ENCODE results near the gene SURF1.

DNA sequence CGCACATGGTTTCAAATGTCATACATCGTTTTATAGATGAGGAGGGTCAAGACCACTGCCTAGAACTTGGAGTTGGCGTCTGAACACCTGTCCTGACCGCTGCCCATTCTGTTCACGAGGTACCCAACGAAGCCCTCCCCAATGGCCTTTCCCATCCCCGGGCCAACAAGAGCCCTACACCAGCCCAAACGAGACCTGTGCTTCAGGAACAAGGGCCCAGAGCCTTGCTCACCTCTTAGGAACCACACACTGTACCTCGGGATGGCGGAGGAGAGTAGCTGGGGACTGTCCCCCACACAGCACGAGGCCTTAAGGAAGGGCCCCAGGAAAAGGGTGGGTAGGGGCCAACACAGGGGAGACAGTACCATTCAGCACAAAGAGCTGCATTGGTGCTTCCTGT lies 23.3 kb downstream of the SURF1 start:
- TF ChIP-seq, protein P1, sequence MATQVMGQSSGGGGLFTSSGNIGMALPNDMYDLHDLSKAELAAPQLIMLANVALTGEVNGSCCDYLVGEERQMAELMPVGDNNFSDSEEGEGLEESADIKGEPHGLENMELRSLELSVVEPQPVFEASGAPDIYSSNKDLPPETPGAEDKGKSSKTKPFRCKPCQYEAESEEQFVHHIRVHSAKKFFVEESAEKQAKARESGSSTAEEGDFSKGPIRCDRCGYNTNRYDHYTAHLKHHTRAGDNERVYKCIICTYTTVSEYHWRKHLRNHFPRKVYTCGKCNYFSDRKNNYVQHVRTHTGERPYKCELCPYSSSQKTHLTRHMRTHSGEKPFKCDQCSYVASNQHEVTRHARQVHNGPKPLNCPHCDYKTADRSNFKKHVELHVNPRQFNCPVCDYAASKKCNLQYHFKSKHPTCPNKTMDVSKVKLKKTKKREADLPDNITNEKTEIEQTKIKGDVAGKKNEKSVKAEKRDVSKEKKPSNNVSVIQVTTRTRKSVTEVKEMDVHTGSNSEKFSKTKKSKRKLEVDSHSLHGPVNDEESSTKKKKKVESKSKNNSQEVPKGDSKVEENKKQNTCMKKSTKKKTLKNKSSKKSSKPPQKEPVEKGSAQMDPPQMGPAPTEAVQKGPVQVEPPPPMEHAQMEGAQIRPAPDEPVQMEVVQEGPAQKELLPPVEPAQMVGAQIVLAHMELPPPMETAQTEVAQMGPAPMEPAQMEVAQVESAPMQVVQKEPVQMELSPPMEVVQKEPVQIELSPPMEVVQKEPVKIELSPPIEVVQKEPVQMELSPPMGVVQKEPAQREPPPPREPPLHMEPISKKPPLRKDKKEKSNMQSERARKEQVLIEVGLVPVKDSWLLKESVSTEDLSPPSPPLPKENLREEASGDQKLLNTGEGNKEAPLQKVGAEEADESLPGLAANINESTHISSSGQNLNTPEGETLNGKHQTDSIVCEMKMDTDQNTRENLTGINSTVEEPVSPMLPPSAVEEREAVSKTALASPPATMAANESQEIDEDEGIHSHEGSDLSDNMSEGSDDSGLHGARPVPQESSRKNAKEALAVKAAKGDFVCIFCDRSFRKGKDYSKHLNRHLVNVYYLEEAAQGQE (IDR thresholded peaks at IDR 0.05; ENCODE audit: low read depth), result no peak
- no peak for TF ChIP-seq POLR2A (IDR thresholded peaks at IDR 0.05; ENCODE audit: borderline replicate concordance, extremely low read depth, insufficient read depth, insufficient read length)
- TF ChIP-seq, protein P2, sequence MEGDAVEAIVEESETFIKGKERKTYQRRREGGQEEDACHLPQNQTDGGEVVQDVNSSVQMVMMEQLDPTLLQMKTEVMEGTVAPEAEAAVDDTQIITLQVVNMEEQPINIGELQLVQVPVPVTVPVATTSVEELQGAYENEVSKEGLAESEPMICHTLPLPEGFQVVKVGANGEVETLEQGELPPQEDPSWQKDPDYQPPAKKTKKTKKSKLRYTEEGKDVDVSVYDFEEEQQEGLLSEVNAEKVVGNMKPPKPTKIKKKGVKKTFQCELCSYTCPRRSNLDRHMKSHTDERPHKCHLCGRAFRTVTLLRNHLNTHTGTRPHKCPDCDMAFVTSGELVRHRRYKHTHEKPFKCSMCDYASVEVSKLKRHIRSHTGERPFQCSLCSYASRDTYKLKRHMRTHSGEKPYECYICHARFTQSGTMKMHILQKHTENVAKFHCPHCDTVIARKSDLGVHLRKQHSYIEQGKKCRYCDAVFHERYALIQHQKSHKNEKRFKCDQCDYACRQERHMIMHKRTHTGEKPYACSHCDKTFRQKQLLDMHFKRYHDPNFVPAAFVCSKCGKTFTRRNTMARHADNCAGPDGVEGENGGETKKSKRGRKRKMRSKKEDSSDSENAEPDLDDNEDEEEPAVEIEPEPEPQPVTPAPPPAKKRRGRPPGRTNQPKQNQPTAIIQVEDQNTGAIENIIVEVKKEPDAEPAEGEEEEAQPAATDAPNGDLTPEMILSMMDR (IDR thresholded peaks at IDR 0.05 in 2 of 3, conservative IDR thresholded peaks at IDR 0.05 in 1 of 3; ENCODE audit: borderline replicate concordance in 1 of 3, insufficient read depth in 1 of 3, low read depth in 2 of 3, low read length in 2 of 3), result no peak
- TF ChIP-seq, protein P3, sequence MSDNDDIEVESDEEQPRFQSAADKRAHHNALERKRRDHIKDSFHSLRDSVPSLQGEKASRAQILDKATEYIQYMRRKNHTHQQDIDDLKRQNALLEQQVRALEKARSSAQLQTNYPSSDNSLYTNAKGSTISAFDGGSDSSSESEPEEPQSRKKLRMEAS (IDR thresholded peaks at IDR 0.05), result no peak

Measured in HCT116 (cell line).